Measurements from ENCODE around the gene B3GNT7. TPM values are rescaled to one million over a fixed set of nuclear protein-coding genes. Genes with fewer than 3 reads are reported as not detected.

The B3GNT7 gene
- total and polyA plus RNA-seq, 2 experiments from 2014 or later = 44.2 to 89.4 TPM

DNA sequence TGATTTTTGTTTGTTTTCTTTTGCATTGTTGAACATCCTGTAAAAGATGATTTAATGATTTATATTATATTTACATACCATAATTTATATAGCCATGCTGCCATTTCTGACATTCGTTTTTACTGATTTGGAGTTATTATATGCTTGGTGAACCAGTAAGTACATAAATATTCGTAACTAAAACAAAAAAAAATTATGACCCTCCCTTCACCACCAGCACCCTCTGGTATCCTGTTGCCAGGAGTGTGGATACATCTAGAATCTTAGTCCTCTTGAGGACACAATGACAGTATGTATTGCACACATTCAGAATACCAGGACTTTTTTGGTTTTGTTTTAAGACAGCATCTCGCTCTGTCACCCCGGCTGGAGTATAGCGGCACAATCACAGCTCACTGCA, 43.9 kb upstream of the B3GNT7 start (continued):
- TF ChIP-seq, protein P1, sequence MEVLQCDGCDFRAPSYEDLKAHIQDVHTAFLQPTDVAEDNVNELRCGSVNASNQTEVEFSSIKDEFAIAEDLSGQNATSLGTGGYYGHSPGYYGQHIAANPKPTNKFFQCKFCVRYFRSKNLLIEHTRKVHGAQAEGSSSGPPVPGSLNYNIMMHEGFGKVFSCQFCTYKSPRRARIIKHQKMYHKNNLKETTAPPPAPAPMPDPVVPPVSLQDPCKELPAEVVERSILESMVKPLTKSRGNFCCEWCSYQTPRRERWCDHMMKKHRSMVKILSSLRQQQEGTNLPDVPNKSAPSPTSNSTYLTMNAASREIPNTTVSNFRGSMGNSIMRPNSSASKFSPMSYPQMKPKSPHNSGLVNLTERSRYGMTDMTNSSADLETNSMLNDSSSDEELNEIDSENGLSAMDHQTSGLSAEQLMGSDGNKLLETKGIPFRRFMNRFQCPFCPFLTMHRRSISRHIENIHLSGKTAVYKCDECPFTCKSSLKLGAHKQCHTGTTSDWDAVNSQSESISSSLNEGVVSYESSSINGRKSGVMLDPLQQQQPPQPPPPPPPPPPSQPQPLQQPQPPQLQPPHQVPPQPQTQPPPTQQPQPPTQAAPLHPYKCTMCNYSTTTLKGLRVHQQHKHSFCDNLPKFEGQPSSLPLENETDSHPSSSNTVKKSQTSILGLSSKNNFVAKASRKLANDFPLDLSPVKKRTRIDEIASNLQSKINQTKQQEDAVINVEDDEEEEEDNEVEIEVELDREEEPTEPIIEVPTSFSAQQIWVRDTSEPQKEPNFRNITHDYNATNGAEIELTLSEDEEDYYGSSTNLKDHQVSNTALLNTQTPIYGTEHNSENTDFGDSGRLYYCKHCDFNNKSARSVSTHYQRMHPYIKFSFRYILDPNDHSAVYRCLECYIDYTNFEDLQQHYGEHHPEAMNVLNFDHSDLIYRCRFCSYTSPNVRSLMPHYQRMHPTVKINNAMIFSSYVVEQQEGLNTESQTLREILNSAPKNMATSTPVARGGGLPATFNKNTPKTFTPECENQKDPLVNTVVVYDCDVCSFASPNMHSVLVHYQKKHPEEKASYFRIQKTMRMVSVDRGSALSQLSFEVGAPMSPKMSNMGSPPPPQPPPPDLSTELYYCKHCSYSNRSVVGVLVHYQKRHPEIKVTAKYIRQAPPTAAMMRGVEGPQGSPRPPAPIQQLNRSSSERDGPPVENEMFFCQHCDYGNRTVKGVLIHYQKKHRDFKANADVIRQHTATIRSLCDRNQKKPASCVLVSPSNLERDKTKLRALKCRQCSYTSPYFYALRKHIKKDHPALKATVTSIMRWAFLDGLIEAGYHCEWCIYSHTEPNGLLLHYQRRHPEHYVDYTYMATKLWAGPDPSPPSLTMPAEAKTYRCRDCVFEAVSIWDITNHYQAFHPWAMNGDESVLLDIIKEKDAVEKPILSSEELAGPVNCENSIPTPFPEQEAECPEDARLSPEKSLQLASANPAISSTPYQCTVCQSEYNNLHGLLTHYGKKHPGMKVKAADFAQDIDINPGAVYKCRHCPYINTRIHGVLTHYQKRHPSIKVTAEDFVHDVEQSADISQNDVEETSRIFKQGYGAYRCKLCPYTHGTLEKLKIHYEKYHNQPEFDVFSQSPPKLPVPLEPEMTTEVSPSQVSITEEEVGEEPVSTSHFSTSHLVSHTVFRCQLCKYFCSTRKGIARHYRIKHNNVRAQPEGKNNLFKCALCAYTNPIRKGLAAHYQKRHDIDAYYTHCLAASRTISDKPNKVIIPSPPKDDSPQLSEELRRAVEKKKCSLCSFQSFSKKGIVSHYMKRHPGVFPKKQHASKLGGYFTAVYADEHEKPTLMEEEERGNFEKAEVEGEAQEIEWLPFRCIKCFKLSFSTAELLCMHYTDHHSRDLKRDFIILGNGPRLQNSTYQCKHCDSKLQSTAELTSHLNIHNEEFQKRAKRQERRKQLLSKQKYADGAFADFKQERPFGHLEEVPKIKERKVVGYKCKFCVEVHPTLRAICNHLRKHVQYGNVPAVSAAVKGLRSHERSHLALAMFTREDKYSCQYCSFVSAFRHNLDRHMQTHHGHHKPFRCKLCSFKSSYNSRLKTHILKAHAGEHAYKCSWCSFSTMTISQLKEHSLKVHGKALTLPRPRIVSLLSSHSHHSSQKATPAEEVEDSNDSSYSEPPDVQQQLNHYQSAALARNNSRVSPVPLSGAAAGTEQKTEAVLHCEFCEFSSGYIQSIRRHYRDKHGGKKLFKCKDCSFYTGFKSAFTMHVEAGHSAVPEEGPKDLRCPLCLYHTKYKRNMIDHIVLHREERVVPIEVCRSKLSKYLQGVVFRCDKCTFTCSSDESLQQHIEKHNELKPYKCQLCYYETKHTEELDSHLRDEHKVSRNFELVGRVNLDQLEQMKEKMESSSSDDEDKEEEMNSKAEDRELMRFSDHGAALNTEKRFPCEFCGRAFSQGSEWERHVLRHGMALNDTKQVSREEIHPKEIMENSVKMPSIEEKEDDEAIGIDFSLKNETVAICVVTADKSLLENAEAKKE (CRISPR knock-in tag; IDR thresholded peaks at IDR 0.05) = no peak

DNA sequence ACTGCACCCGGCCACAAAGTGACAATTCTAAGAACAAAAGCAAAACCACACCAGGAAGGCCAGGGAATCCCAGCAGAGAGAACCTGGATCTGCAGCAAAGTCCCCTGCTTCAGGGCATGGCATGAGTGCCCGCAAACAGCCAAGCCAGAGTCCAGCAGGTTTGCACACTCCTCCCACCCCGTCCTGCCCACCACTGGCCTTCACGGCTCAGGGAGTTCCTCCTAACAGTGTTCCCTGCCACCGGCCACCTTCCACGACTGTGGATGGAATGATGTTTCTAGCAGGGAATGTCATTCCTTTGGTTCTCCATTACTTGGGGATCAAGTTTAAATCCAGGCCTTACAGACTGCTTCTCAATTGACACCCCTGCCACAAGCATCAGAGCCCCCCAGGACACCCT, 42.0 kb upstream of the B3GNT7 start:
- DNase-seq (ENCODE audit: low spot score) = no peak
- H3K4me2 ChIP-seq = no peak overlapping the region
- ATAC-seq = no peak
- H2AFZ ChIP-seq = no peak overlapping the region
- peaks cover 21% of the 10 kb centered on the region for H3K4me1 Mint-ChIP-seq
- H3K27ac ChIP-seq (ENCODE audit: low read depth) = no peak overlapping the region
- peaks cover under 1% of the 10 kb centered on the region for H3K27me3 Mint-ChIP-seq (ENCODE audit: insufficient read depth, low read depth, poor library complexity)
- no peak overlapping the region for H3K4me3 ChIP-seq
- no peaks in the 10 kb centered on the region for H4K20me1 ChIP-seq (replicated peaks; ENCODE audit: insufficient read depth)
- no peaks in the 10 kb centered on the region for H3K36me3 ChIP-seq (ENCODE audit: insufficient read depth)
- H3K4me3 Mint-ChIP-seq = no peak overlapping the region
- no peaks in the 10 kb centered on the region for H3F3A ChIP-seq (replicated peaks; ENCODE audit: low read depth)
- no peaks in the 10 kb centered on the region for H3K27me3 ChIP-seq (ENCODE audit: insufficient read depth)
- no peaks in the 10 kb centered on the region for H3K9me3 Mint-ChIP-seq
- H3K36me3 Mint-ChIP-seq (ENCODE audit: low read depth) = no peaks in the 10 kb centered on the region
- H3K79me2 ChIP-seq (replicated peaks; ENCODE audit: insufficient read depth) = no peaks in the 10 kb centered on the region
- H3K4me1 ChIP-seq (ENCODE audit: insufficient read depth) = peaks cover 13% of the 10 kb centered on the region; the same call in 1 of the 2 replicates
- H3K9me2 ChIP-seq (ENCODE audit: insufficient read depth) = 0 out of 2 replicates have a peak, but pooled peaks cover 6% of the 10 kb centered on the region
- no peak overlapping the region for H3K27ac Mint-ChIP-seq
- TF ChIP-seq, protein P1 (CRISPR knock-in tag; IDR thresholded peaks at IDR 0.05) = no peak
- TF ChIP-seq EZH2 (IDR thresholded peaks at IDR 0.05; ENCODE audit: low read depth, unreplicated experiment) = no peak
- TF ChIP-seq NANOG (IDR thresholded peaks at IDR 0.05; ENCODE audit: borderline replicate concordance) = no peak
- TF ChIP-seq POLR2AphosphoS5 (IDR thresholded peaks at IDR 0.05; ENCODE audit: low read depth) = no peak
- TF ChIP-seq, protein P2, sequence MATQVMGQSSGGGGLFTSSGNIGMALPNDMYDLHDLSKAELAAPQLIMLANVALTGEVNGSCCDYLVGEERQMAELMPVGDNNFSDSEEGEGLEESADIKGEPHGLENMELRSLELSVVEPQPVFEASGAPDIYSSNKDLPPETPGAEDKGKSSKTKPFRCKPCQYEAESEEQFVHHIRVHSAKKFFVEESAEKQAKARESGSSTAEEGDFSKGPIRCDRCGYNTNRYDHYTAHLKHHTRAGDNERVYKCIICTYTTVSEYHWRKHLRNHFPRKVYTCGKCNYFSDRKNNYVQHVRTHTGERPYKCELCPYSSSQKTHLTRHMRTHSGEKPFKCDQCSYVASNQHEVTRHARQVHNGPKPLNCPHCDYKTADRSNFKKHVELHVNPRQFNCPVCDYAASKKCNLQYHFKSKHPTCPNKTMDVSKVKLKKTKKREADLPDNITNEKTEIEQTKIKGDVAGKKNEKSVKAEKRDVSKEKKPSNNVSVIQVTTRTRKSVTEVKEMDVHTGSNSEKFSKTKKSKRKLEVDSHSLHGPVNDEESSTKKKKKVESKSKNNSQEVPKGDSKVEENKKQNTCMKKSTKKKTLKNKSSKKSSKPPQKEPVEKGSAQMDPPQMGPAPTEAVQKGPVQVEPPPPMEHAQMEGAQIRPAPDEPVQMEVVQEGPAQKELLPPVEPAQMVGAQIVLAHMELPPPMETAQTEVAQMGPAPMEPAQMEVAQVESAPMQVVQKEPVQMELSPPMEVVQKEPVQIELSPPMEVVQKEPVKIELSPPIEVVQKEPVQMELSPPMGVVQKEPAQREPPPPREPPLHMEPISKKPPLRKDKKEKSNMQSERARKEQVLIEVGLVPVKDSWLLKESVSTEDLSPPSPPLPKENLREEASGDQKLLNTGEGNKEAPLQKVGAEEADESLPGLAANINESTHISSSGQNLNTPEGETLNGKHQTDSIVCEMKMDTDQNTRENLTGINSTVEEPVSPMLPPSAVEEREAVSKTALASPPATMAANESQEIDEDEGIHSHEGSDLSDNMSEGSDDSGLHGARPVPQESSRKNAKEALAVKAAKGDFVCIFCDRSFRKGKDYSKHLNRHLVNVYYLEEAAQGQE (IDR thresholded peaks at IDR 0.05; ENCODE audit: unreplicated experiment) = no peak
- no peak for TF ChIP-seq STAT1 (IDR thresholded peaks at IDR 0.05; ENCODE audit: unreplicated experiment)
